ENCODE results near the gene TUBG2.

The TUBG2 gene

GRCh38 chr17:42700586-42701289, 41.7 kb downstream of the TUBG2 start:
- DNase-seq = no peak

DNA sequence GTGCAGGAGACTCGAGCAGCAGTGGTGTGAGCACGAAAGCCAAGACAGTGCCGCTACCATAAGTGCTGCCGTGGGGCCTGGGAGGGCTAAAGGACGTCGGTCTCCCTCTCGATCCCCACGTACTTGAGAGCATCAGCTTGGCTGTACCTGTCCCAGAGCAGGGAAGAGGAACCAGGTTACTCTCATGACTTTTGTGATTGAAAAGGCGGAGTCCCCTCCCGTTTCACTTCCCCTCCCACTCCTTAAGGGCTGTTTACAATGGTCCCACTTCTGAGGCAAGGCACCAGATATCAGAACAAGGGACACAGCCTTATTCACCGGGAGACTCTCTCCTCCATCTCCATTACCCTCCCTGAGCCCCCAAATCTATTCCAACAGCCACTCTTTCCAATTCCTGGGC, 43.4 kb downstream of the TUBG2 start:
- no peak for DNase-seq

GRCh38 chr17:42704490-42704836, 45.4 kb downstream of the TUBG2 start:
- no peak for DNase-seq

DNA sequence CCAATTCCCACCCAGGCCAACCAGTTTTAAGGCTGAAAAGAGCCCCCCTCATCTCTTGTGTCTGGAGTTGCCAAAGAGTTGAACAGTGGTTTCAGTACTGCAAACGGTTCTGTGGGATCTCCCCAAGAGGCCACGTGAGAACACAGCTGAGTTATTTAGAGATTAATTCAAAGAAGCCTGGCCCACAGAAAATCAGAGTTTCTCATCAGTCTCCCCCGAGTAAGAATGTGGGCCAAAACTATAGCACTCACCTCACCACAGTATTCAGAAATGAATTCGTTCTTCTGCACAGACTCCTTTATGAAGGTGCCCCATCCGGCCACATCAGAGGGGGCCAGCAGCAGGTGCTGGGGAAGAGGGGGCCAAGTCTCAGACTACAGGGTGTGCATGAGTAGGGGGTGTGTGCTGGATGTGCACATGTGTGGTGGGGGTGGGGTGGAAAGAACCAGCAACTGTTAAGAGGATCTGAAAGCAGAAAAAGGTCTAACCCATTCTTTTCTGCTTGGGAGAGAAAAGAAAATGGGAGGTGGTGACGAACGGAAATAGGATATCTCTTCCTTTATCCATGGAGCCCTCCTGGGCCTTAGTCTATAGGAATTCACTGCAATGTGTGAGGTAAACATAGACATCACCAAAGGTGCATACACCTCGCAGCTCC, 45.9 kb downstream of the TUBG2 start:
- no peak for DNase-seq

DNA sequence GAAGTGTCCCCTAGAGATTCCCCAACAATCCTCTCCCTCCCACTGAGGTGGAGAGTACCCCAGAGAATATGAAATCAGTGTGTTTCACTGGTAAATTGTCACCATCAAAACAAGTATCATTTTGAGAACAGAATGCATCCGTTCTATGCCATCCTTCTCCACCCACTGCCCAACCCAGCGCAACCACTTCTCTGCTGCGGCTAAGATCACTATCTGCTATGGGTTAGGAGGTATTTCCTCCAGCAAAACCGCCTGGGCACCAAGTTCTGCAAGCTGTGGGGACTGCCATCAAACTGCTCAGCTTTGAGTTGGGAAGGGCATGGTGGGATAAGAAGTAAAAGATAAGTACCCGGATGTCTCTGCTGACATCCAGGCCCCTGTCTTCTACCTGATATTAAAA, 47.6 kb downstream of the TUBG2 start:
- DNase-seq = no peak

GRCh38 chr17:42708588-42708987, 49.5 kb downstream of the TUBG2 start:
- no peak for DNase-seq

DNA sequence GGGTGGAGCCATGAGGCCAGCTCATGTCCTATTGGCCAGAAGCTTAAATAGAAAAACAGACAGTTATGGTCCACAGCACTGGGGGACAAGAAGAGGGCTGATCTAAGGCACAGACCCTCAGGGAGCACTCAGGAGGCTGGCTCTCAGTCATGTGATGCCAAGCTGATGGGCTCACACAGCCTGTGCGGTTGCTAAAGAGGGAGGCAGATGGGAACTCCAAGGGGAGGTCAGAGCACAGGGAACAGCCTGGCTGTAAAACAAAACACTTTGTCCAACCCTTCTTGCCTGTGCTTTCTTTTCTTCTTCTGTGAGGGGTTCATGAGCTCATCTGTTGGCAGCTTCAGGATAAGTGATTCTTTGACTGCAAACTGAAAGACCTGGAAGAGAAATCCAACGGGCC, 50.5 kb downstream of the TUBG2 start:
- no peak for DNase-seq

Data from inflammatory macrophage treated with lipopolysaccharide for 4 hours (primary cell).